Measurements from ENCODE around the gene MMRN1.
A peak's percentile ranks its signal among the peaks of the same experiment; 100 is the strongest.

Gene MMRN1

DNA sequence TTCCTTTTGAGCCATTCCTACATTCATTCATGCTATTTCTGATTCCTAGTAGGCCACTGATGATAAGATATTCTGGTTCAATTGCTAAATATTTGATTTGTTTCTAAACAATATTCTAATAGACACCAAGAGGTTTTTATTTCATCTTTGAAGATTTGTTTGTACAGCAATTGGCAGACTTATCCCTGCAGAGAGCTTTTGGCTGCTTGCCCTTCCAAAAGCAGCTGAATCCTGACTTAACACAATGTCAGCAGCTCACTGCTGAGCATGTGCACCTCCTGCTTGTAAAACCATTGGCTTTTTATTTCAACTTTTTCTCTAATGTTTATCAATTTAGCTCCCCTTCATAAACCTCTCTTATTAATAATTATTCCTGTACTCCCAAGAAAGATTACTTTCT is 45.3 kb downstream of the MMRN1 start:
- Histone ChIP-seq H3K27me3 (ENCODE audit: insufficient read depth, poor library complexity, severe bottlenecking) (peaks cover 3% of the 10 kb centered on the region), H3K27ac (ENCODE audit: poor library complexity, severe bottlenecking) (no peak overlapping the region), H3K9me3 (ENCODE audit: severe bottlenecking) (no peaks in the 10 kb centered on the region), H3K4me3 (ENCODE audit: severe bottlenecking) (no peak overlapping the region), H3K4me1 (ENCODE audit: insufficient read depth, poor library complexity, severe bottlenecking) (no peaks in the 10 kb centered on the region), H3K36me3 (ENCODE audit: low read depth) (no peaks in the 10 kb centered on the region)
- ATAC-seq (ENCODE audit: low read depth) (no peak), DNase-seq (ENCODE audit: low spot score) (no peak)
- TF ChIP-seq, protein P1, sequence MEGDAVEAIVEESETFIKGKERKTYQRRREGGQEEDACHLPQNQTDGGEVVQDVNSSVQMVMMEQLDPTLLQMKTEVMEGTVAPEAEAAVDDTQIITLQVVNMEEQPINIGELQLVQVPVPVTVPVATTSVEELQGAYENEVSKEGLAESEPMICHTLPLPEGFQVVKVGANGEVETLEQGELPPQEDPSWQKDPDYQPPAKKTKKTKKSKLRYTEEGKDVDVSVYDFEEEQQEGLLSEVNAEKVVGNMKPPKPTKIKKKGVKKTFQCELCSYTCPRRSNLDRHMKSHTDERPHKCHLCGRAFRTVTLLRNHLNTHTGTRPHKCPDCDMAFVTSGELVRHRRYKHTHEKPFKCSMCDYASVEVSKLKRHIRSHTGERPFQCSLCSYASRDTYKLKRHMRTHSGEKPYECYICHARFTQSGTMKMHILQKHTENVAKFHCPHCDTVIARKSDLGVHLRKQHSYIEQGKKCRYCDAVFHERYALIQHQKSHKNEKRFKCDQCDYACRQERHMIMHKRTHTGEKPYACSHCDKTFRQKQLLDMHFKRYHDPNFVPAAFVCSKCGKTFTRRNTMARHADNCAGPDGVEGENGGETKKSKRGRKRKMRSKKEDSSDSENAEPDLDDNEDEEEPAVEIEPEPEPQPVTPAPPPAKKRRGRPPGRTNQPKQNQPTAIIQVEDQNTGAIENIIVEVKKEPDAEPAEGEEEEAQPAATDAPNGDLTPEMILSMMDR (IDR thresholded peaks at IDR 0.05; ENCODE audit: poor library complexity, severe bottlenecking): no peak

DNA sequence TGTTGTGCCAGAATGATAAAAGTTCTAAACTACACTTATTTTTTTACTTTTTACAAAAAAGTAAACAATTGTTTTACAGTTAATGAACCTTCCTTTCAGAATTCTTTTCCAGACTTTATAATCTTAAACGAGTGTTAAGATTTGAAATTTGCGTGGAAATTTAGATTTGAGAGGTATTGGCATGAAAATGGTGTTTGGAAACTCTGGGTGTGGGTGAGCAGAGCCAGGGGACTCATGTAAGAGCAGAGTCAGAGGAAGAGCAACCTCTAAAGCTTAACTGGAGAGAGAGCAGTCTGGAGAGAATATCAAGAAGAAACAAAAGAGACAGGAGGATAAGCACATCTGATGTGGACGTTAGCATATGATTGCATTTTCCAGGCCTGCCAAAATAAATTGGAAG is 48.2 kb downstream of the MMRN1 start:
- no peak for DNase-seq (ENCODE audit: low spot score)
- TF ChIP-seq, protein P1 (IDR thresholded peaks at IDR 0.05; ENCODE audit: poor library complexity, severe bottlenecking): no peak

DNA sequence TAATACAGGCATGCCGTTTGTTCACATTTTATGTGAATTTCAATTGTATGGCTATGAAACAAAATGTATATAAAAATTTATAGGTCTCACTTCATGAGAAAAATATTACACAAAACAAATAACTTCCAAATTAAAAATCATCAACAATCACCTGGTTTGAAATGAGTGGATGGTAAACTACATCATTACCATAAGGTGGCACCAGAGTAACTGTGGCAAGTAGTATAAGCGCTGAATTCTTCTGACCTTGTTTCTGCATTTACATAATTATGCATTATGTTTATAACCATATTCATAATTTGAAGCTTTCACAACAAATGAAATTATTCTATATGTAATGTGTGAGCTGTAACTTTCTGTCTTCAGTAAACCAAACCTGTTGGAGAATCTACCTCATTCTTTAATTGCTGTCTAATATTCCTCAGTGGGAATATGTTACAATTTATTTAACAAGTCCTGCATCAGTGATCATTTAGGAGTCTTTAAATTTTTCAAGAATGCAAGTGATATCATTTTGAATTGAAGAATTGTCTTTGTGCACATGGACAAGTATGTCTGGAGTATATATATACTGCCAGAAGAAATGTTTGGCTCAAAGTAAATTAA is 55.2 kb downstream of the MMRN1 start:
- TF ChIP-seq, protein P1 (IDR thresholded peaks at IDR 0.05; ENCODE audit: poor library complexity, severe bottlenecking): peak; percentile 68
- H3K27ac ChIP-seq (ENCODE audit: poor library complexity, severe bottlenecking): no peak overlapping the region
- DNase-seq (ENCODE audit: low spot score) (no peak), ATAC-seq (ENCODE audit: low read depth) (no peak)
- no peak overlapping the region for H3K4me3 ChIP-seq (ENCODE audit: severe bottlenecking)
- H3K4me1 ChIP-seq (ENCODE audit: insufficient read depth, poor library complexity, severe bottlenecking): no peaks in the 10 kb centered on the region
- no peaks in the 10 kb centered on the region for H3K36me3 ChIP-seq (ENCODE audit: low read depth)
- H3K9me3 ChIP-seq (ENCODE audit: severe bottlenecking): no peaks in the 10 kb centered on the region
- no peaks in the 10 kb centered on the region for H3K27me3 ChIP-seq (ENCODE audit: insufficient read depth, poor library complexity, severe bottlenecking)

More for the DNA sequence above, 48.2 kb downstream of the MMRN1 start:
- Histone ChIP-seq H3K9me3 (ENCODE audit: severe bottlenecking) (no peaks in the 10 kb centered on the region), H3K36me3 (ENCODE audit: low read depth) (no peaks in the 10 kb centered on the region), H3K4me1 (ENCODE audit: insufficient read depth, poor library complexity, severe bottlenecking) (no peaks in the 10 kb centered on the region), H3K27ac (ENCODE audit: poor library complexity, severe bottlenecking) (no peak overlapping the region), H3K27me3 (ENCODE audit: insufficient read depth, poor library complexity, severe bottlenecking) (no peaks in the 10 kb centered on the region), H3K4me3 (ENCODE audit: severe bottlenecking) (no peak overlapping the region)
- ATAC-seq (ENCODE audit: low read depth): no peak

DNA sequence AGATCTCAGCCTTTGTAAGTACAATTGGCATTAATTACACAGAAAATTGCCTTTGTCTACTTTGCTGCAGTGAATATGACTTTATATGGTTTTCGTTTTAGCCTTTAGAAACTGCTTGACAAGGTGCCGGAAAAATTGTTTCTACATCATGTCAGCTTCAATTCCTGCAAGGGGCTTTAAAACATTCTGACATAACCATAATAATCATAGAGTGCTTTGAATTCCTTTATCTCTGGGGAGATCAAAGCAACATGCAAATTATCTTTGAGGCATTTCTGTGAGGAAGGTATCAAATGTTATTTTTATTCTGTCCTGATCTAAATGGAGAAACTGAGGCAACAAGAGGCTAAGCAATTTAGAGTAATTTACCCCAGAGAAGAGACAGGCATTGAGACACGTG is 57.8 kb downstream of the MMRN1 start:
- no peak overlapping the region for H3K4me3 ChIP-seq (ENCODE audit: severe bottlenecking)
- no peaks in the 10 kb centered on the region for H3K36me3 ChIP-seq (ENCODE audit: low read depth)
- H3K4me1 ChIP-seq (ENCODE audit: insufficient read depth, poor library complexity, severe bottlenecking): no peaks in the 10 kb centered on the region
- no peak for ATAC-seq (ENCODE audit: low read depth)
- TF ChIP-seq, protein P1 (IDR thresholded peaks at IDR 0.05; ENCODE audit: poor library complexity, severe bottlenecking): no peak
- H3K27me3 ChIP-seq (ENCODE audit: insufficient read depth, poor library complexity, severe bottlenecking): no peaks in the 10 kb centered on the region
- no peaks in the 10 kb centered on the region for H3K9me3 ChIP-seq (ENCODE audit: severe bottlenecking)
- no peak overlapping the region for H3K27ac ChIP-seq (ENCODE audit: poor library complexity, severe bottlenecking)
- DNase-seq (ENCODE audit: low spot score): no peak

DNA sequence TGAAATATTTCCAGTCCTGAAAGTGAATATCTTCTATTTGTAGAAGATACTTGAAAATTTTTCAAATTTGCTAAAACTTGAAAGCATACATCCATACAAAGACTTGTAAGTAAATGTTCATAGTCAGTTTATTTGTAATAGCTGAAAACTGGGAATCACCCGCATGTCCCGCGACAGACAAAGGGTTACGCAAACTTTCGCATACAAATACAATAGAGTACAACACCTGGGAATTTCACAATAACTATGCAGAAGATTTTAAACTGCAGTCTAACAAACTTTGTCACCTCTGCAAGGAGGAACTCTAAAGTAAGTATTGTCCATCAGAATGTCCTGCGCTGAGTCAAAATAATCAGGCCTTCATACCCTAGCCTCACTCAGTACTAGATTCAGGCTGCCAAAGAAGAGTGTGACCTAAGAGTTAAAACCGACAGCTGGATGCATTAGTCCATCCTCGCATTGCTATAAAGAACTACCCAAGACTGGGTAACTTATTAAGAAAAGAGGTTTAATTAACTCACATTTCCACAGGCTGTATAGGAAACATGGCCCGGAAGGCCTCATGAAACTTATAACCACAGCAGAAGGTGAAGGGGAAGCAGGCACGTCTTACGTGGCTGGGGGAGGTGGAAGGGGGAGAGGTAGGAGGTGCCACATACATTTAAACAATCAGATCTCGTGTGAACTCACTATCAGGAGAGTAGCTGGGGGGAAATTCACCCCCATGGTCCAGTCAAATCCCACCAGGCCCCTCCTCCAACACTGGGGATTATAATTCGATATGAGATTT is 60.4 kb downstream of the MMRN1 start:
- Histone ChIP-seq H3K4me3 (ENCODE audit: severe bottlenecking) (no peak overlapping the region), H3K9me3 (ENCODE audit: severe bottlenecking) (no peaks in the 10 kb centered on the region), H3K27ac (ENCODE audit: poor library complexity, severe bottlenecking) (no peak overlapping the region), H3K4me1 (ENCODE audit: insufficient read depth, poor library complexity, severe bottlenecking) (no peaks in the 10 kb centered on the region), H3K36me3 (ENCODE audit: low read depth) (no peaks in the 10 kb centered on the region), H3K27me3 (ENCODE audit: insufficient read depth, poor library complexity, severe bottlenecking) (no peaks in the 10 kb centered on the region)
- TF ChIP-seq, protein P1 (IDR thresholded peaks at IDR 0.05; ENCODE audit: poor library complexity, severe bottlenecking): no peak
- ATAC-seq (ENCODE audit: low read depth) (no peak), DNase-seq (ENCODE audit: low spot score) (no peak)

All from RWPE2 (cell line).